GM18517 (cell line): ENCODE results near the gene FBXW9.
"Not testable (repeated sequence)": the region's sequence is repeated elsewhere in the genome, so short reads cannot be mapped to it uniquely, and the experiment has no call there.

Experiments
- ATAC-seq: cut with Tn5 transposase; IDR thresholded peaks from one replicate; pipeline ENCODE4 v1.9.1; 2021; ENCODE audit warnings: mild to moderate bottlenecking, moderate library complexity; ENCODE audit not compliant: unreplicated experiment

Gene FBXW9

DNA sequence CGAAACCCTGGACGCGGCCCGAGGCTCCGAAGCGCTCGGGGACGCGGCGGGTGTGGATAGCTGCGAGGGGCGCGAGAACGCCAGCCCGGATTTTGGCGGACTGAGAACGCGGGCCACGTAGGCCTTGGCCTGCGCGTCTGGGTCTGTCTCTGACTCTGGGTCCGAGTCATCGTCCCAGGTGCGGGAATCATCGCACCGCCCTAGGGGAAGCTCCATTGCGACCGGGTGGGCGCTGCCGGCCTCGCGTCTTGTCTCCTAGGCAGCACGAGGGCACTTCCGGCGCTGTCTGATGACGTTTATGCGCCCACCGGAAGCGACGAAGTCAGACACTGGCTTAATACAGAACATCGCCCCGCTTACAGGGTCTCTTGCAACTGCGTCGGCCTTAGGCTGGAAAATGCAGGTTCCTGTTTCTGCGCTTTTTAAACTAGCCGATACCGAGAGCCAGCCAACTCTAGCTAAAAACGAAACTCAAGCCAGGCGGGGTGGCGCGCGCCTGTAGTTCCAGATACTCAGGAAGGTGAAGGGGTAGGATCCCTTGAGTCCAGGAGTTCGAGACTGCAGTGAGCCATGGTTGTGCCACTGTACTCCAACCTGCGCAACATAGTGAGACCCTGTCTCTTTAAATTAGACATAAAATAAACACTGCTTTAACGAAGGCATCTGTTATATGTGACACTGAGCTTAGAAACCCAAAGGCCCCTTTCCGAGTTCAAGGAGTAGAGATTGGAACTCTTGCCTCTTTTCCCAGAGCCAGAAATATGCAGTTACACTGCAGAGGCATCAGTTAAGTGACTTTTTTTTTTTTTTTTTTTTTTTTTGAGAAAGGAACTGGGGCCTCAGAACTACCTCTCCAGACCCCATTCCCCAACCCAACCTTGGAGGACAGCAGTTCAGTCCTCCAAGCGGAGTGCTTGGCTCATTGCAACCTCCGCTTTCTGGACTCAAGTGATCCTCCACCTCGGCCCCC lies at the start of gene FBXW9:
Gene FBXW9, minus strand, starts transcription at position 266 of the 970 bp plus-strand sequence. Its CDS starts 50 bp downstream, at position 216.
- peak; percentile 70 for ATAC-seq

DNA sequence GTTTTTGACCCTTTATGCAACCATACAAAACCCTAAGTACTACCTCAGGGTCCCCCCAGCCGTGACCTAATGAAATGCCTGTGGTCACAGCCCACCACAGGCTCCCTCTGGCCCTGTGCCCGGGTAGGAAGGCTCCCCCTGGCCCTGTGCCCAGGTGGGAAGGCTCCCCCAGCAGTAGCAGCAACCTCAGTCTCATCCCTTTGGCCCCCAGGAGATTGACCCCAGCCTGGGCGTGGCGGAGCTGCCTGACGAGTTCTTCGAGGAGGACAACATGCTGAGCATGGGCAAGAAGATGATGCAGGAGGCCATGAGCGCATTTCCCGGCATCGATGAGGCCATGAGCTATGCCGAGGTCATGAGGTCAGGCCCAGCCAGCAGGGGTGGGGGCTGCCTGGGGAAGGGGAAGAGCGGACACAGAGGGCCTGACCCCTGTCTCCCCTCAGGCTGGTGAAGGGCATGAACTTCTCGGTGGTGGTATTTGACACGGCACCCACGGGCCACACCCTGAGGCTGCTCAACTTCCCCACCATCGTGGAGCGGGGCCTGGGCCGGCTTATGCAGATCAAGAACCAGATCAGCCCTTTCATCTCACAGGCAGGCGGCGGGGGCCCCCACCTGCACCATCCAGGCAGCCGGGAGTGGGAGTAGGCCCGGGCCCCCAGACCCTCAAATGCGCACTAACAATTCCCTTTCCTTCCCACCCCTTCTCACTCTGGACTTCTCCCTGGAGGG lies 48.9 kb upstream of the FBXW9 start:
- no peak for ATAC-seq

DNA sequence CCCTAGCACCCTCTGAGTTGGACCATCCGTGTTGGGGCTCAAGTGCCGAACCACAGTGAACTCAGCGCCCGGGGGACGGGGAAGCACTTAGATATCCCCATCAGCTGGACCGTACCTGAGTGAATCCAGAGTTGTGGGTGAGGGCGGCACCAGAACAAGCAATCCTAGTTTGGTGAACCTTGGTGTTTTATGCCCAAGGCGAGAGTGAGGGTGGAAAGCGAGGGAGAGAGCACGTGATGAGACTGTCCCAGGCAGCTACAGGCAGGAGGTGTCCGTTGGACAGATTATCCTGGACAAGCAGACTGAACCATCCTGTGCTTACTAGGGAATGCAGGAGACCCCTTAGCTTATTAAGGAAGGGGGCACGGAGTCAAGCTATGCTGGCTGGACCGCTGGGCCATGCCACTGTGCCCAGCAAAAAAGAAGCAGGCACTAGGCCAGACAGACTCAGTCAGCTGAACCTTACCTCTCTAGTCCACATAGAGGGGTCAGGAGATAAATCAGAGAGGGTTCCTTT lies 41.5 kb upstream of the FBXW9 start:
- ATAC-seq: no peak

DNA sequence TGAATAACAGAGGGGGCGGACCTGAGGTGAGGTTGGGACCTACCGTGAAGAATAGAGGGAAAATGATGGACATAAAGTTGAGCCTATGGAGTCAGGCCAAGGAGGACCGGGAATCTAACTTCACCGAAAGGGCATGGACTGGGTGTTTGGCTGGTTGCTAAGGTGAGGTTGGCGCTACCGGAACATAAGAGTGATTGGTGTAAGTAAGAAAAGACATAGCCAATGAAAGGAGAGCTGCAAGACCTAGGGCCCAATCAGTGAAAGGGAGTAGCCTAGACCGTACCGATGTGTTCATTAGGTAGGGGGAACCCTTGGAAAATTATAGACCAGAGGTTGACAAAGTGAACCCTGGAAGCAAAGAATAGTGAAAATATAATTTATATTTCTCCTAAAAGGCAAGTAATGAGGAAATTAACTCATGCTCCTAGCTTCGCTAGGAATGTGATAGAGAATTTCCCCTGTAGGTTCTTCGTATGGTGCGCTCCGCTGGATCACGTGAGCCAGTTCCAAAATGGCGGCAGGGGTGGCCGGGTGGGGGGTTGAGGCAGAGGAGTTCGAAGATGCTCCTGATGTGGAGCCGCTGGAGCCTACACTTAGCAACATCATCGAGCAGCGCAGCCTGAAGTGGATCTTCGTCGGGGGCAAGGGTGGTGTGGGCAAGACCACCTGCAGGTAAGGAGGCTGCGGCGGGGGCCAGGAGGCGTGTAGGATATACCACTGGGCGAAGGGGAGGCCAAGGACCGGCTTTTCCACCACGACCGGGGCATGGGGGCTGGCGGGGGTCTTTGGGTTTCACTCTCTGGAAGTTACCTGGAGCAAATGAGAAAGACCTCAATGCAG lies 40.8 kb upstream of the FBXW9 start, which contains the start of gene GET3:
Gene GET3, plus strand, starts transcription at position 503 of the 840 bp plus-strand sequence. Its CDS starts 9 bp downstream, at position 512.
- peak; percentile 73 for ATAC-seq

DNA sequence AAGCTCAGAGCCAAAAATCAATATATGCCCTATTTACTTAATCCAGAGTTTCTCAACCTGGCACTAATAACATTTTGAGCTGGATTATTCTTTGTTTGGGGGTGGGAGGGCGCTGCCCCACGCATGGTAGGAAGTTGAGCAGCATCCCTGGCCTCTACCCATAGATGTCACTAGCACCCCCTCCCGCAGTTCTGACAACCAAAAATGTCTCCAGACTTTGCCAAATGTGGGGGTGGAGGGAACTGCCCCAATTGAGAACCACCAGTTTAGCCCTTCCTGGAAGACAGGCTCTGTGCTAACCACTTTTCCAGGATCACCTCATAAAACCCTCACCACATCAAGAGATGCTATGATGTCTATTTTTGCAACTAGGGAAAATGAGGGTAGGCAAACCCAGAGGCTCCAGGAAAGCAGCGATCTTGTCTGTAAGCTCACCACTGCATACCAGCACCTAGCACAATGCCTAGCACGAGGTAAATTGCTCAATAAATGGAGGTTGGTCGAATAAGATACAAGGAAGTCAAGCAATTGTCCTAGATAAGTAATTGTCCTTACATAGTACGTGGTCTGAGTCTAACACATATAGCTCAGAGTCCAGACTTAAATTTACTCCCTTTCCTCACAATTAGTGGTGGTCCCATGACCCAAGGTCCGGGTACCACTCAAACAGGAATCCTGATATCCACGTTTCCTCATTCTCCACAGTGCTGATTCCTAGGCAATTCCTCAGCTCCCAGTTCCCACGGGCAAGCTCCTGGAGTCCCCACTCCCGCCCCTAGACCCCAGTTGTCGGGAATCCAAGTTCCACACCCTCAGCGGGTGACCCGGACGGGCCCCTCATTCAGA lies 37.2 kb upstream of the FBXW9 start:
- no peak for ATAC-seq

DNA sequence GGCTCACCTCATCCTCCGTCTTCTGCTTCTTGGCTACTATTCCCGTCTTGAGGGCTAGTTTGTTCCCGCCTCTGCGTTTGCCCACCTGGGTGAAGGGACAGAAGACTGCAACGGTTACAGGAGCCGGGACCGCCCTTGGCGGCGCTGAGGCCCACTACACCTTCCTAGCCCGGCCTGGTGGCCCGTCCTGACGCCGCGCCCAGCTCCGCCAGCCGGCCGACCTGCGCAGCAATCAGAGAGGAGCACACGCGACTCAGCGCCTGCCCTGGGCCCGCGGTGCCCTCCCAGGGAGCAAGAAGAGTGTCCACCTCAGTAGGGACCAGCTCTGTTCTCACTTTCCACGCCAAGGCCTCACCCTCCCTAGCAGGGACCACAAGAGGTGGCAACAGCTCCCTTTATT lies 34.9 kb upstream of the FBXW9 start:
- no peak for ATAC-seq

DNA sequence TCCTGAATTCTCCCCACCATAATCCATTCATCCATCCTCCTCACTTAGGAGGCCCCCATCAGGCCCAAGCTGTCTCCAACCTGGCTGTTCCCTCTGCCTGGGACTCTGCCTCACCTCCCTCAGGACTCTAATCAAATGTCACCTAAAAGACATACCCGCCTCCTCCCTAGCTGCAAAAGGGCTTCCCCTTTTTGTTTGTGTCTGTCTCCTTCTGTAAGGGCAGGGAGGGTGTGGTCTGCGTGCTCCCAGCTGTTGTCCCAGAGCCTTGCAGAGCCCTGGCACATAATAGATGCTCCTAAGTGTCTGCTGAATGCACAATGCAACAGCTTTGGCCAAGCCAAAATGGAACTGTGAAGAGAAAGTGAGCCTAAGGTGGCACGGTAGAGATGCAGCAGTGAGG lies 33.6 kb upstream of the FBXW9 start:
- ATAC-seq: no peak

DNA sequence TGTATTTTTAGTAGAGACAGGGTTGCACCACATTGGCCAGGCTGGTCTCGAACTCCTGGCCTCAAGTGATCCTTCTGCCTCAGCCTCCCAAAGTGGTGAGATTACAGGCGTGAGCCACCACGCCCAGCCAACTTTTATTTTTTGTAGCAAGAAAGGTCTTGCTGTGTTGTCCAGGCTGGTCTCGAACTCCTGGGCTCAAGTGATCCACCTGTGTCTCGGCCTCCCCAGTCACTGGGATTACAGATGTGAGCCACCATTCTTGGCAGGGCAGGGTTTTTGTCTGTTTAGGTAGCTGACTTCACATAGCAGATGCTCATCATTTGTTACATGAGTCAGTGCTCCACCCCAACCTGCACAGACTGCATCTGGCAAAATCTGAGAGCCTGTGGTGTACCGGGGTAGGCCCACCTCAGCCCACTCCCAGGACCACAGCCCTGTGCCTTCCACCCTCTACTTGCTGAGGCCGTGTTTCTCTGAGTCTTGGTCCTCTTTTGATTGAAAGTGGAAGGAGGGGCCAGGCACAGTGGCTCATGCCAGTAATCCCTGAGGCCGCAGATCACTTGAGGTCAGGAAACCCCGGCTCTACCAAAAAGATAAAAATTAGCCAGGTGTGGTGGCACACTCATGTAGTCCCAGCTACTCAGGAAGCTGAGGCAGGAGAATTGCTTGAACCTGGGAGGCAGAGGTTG lies 31.5 kb upstream of the FBXW9 start:
- ATAC-seq: no peak

DNA sequence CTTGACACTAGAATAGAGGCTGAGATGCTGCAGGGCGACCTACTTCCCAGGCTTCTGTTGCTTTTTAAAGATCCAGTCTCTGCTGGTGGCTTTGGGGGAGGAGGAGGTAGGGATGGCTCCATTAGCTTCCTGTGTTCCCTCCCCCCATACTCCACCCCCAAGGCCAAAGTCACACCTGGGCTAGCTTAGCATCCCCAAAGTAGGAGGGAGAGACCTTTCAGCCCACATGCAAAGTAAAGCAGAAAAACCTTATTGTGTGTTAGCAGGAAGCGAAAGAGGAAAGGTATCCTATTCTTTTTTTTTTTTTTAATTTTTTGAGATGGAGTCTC lies 30.5 kb upstream of the FBXW9 start:
- ATAC-seq: no peak

DNA sequence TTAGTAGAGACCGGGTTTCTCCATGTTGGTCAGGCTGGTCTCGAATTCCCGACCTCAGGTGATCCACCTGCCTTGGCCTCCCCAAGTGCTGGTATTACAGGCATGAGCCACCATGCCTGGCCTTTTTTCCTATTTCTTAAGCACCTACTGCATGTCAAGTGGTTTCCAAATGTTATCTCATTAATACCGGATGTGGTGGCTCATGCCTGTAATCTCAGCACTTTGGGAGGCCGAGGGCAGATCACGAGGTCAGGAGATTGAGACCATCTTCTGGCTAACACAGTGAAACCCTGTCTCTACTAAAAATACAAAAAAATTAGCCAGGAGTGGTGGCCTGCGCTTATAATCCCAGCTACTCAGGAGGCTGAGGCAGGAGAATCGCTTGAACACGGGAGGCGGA lies 29.2 kb upstream of the FBXW9 start:
- not testable (repeated sequence) for ATAC-seq

DNA sequence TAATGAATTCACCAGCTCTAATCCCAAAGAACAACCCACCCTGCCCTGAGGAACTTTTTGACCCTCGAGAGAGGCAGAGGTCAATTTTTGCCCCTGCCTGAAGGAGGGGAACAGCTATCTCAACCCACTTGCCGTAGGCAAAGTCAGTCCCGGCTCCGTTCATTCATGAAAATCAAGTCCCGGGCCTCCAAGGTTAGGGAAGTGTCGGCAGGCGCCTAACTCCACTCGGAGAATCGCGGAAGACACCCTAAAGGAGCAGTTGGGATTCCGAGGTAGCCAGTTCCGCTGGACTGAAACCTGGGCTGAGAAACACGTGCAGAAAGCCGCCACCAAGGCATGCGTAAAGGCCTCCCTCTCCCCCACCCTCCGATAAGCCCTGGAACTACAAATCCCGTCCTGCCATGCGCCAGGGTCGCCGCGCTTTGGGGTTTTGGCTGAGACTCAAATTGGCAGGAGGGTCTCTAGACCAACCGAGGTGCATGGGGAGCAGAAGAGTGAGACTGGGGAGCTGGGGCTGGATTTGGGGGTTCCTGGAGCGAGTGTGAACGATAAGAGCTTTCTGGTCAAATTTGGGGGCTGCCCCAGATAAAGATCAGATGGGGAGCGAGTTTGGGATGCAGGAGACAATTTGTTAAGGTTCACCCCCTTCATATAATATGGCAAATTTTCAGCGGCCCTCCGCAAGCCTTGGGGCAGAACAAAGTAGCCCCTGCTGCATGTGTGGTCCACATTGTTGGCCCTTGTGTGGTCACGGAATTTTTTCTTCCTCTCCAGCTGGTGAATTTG lies 27.4 kb upstream of the FBXW9 start, which contains the start of gene TNPO2:
Gene TNPO2, minus strand, starts transcription at position 292 of the 786 bp plus-strand sequence. CDS start 2,955 bp downstream, outside the sequence.
- ATAC-seq: no peak

DNA sequence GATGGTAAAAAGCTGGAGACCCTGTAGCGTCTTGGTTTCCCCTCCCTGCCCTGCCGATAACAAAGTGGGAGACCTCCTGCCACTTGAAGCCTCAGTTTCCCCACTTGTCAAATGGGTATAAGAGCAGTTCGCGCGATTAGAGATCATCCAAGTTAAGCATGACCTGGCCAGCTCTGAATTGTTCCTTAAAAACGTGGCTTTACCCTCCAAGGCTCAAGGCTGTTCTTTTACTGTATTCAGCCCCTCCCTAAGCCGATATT lies 26.9 kb upstream of the FBXW9 start:
- ATAC-seq: no peak

DNA sequence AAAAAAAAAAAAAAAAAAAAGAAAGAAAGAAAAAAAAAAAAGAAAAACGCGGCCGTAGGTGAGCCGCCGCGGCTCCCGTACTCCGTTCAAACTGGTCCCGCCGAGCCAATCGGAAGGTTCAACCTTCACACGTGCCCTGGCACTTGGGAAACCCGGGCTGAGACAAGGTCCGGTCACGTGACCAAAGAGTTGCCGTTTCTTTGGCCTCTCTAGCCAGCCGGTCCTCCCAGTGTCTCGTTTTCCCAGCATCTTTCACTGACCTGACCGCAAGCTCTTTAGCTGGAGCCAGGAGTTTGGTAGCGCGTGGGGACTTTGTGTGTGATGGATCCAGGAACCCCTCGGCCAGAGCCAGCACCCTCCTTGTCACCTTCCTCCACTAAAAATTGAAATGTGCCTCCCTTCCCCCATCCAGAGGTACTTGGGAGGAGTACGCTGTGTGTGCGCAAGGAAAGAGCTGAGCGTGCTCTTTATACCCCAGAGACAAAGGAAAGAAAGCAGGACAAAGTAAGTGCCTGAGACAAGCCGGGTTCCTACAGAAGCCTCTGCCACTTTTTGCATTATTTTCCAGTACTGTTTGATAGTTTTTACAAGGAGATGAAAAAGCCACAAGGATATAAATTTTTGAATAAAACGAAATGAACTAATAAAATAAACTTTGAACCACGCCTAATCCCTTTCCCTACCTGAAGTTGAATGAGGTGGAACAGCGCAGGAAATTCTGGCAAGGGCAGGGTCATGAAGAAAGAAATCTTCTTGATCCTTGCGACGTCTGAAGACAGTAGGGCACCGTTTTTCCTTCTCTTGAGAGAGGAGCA lies 26.3 kb upstream of the FBXW9 start:
- peak; percentile 79 for ATAC-seq

DNA sequence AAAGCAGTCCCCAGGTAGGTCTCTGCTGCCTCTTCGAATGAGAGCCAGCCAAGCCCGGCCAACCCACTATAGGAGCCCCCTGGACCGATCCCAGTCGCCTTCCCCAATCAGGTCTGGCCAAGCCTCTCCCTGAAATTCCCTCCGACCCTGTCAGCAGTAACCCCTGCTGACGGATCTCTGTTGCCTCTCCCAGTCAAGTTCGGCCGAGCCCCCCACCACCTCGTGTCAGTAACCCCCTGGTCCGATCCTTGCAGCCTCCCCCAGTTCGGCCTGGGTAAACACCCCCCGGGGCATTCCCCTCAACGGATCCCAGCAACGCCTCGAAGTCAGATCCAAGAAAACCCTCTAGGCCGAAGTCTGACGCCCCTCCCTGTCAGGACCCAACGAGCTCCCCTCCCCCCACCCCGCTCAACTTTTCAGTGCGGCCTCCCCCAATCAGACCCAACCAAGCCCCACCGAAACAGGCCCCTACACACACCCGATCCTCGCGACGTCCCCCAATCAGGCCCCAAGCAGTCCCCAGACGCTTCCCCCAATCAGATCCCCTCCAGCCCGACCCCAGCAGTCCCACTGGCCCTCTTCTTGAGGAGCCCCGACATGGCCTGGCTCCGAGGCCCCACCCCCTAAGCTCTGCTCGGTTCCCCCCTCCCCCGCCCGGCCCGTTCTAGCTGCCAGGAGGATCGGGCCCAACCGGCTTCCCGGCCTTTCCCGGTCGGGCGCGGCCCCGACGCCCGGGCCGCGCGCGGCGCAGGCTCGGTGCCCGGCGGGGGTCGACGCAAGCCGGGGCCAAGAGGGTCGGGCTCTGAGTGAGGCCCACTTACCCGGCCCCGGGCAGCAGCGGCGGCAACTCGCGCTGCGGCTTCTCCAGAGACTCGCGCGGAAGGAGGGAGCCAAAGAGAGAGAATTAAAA lies 25.5 kb upstream of the FBXW9 start:
- ATAC-seq: peak; percentile 26

DNA sequence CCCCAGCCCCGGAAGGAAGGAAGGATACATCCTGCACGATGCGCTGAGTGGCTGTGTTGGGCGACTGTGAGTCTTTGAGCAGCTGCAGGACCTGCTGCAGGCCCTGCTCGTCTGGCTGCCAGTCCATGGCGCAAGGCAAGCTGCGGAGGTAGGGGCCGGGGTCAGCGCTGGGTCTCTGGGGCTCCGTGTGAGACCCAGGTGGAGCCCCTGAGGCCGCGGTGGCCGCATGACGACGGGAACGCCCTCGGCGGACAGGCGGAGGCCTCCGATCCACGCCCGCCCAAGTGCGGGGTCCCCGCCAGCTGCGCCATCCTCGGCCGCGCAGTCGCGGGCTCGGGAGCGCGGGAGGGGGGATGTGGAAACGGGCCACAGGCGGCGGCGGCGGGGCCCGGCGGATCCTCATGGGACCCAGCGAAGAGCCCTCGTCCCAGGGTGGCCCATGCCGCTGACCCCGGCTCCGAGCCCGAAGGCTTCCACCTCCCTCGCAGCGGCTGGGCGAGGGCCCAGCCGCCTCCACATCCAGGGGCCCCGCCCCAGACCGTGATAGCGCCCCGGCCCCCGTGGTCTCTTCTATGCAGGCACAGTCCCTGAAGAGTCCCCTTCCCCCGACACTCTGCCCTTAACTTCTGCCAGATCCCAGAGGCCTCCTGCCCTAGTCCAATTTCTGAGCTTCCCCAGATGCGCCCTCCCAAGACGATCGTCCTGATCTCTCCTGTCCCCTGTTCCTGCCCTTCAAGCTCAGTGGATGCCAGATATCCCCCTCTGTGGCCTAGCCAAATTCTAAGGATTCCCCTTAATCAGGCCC lies 24.6 kb upstream of the FBXW9 start:
- ATAC-seq: no peak

DNA sequence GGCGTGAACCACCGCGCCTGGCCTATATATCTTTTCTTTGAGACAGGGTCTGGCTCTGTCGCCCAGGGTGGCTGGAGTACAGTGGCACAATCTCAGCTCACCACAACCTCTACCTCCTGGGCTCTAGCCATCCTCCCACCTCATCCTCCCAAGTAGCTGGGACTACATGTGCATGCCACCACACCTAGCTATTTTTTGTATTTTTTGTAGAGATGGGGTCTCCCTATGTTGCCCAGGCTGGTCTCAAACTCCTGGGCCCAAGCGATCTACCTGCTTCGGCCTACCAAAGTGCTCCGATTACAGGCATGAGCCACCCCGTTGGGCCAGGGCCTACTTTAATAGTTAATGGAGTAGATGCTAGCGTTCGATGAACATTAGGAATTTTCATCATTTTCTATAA lies 23.9 kb upstream of the FBXW9 start:
- ATAC-seq: no peak
